ENCODE results near the gene LILRA2. TPM values are rescaled to one million over a fixed set of nuclear protein-coding genes. Genes with fewer than 3 reads are reported as not detected.

Gene LILRA2
- total and polyA plus RNA-seq, 2 experiments from 2014 or later, result not detected

DNA sequence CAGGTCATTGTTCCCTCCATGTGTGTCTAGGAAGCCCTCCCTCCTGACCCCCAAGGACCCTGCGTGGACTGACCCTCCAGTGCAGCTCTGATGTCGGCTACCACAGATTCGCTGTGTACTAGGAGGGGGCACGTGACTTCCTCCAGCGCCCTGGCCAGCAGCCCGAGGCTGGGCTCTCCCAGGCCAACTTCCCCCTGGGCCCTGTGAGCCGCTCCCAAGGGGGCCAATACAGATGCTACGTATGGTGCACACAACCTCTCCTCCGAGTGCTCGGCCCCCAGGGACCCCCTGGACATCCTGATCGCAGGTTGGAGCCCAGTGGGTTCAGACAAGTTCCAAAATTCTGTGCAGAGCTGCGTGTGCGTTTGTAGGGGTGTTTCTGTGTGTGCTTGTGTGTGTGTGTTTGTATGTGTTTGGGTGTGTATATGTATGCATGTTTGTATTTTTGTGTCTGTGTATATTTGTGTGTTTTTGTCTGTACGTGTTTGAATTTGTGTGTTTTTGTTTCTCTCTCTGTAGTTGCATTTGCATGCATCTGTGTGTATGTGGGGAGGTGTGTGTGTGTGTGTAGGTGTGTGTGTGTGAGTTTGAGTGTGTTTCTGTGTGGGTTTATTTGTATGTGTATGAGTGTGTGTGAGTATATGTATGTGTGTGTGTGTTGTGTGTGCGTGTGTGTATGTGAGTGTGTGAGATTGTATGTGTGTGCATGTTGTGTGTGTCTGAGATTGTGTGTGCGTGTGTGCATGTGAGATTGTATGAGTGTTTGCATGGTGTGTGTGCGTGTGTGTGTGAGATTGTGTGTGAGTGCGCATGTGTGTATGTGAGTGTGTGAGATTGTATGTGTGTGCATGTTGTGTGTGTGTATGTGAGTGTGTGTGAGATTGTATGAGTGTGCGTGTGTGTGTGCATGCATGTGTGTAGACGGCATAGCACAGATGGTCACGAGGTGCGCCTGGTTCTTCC lies 21.4 kb upstream of the LILRA2 start:
- in situ Hi-C loops (cut with MboI), result no loop called here
- DNase-seq, result no peak
- Histone ChIP-seq H3K36me3 (ENCODE audit: low read depth) (no peaks in the 10 kb centered on the region), H3K4me2 (ENCODE audit: unreplicated experiment) (no peak overlapping the region), H3K9me3 (ENCODE audit: low read depth) (no peaks in the 10 kb centered on the region), H3K27me3 (replicated peaks; ENCODE audit: insufficient read depth) (no peaks in the 10 kb centered on the region), H3K79me2 (ENCODE audit: insufficient read depth) (no peaks in the 10 kb centered on the region), H3F3A (ENCODE audit: insufficient read depth) (no peaks in the 10 kb centered on the region), H3K9me2 (ENCODE audit: insufficient read depth) (no peaks in the 10 kb centered on the region), H4K20me1 (ENCODE audit: insufficient read depth) (no peaks in the 10 kb centered on the region), H3K4me1 (ENCODE audit: insufficient read depth) (no peaks in the 10 kb centered on the region), H3K4me3 (no peak overlapping the region), H3K9ac (no peak overlapping the region), H3K27ac (no peak overlapping the region), H2AFZ (no peak overlapping the region)
- TF ChIP-seq EZH2 (IDR thresholded peaks at IDR 0.05; ENCODE audit: insufficient read depth, poor library complexity, severe bottlenecking) (no peak), EZH2phosphoT487 (IDR thresholded peaks at IDR 0.05; ENCODE audit: insufficient read depth, low read depth) (no peak)
- WGBS, 2 experiments (ENCODE audit: low coverage in 1 of 2, low lambda C conversion rate in 2 of 2, missing lambda C conversion rate in 2 of 2), result 60% methylated on average over 21 to 22 of the region's 22 CpGs

GRCh38 chr19:54552913-54553310 lies 20.7 kb upstream of the LILRA2 start:
- Histone ChIP-seq H3F3A (ENCODE audit: insufficient read depth) (no peaks in the 10 kb centered on the region), H3K27me3 (replicated peaks; ENCODE audit: insufficient read depth) (no peaks in the 10 kb centered on the region), H3K9ac (no peak overlapping the region), H3K79me2 (ENCODE audit: insufficient read depth) (no peaks in the 10 kb centered on the region), H3K4me2 (ENCODE audit: unreplicated experiment) (no peak overlapping the region), H3K9me3 (ENCODE audit: low read depth) (no peaks in the 10 kb centered on the region), H3K36me3 (ENCODE audit: low read depth) (no peaks in the 10 kb centered on the region), H4K20me1 (ENCODE audit: insufficient read depth) (no peaks in the 10 kb centered on the region), H3K4me3 (no peak overlapping the region), H3K9me2 (ENCODE audit: insufficient read depth) (no peaks in the 10 kb centered on the region), H3K4me1 (ENCODE audit: insufficient read depth) (no peaks in the 10 kb centered on the region), H3K27ac (no peak overlapping the region), H2AFZ (no peak overlapping the region)
- in situ Hi-C loops (cut with MboI), result no loop called here
- 58 to 65% methylated on average over 14 to 15 of the region's 15 CpGs for WGBS, 2 experiments (ENCODE audit: low coverage in 1 of 2, low lambda C conversion rate in 2 of 2, missing lambda C conversion rate in 2 of 2)
- TF ChIP-seq EZH2phosphoT487 (IDR thresholded peaks at IDR 0.05; ENCODE audit: insufficient read depth, low read depth), result no peak
- no peak for DNase-seq

GRCh38 chr19:54554006-54554405 lies 19.6 kb upstream of the LILRA2 start:
- Histone ChIP-seq H3K36me3 (ENCODE audit: low read depth) (no peaks in the 10 kb centered on the region), H3K9ac (no peak overlapping the region), H2AFZ (no peak overlapping the region), H3K4me1 (ENCODE audit: insufficient read depth) (no peaks in the 10 kb centered on the region), H3F3A (ENCODE audit: insufficient read depth) (no peaks in the 10 kb centered on the region), H3K4me2 (ENCODE audit: unreplicated experiment) (no peak overlapping the region), H4K20me1 (ENCODE audit: insufficient read depth) (no peaks in the 10 kb centered on the region), H3K27ac (no peak overlapping the region), H3K9me2 (ENCODE audit: insufficient read depth) (no peaks in the 10 kb centered on the region), H3K27me3 (replicated peaks; ENCODE audit: insufficient read depth) (no peaks in the 10 kb centered on the region), H3K9me3 (ENCODE audit: low read depth) (no peaks in the 10 kb centered on the region), H3K4me3 (no peak overlapping the region), H3K79me2 (ENCODE audit: insufficient read depth) (no peaks in the 10 kb centered on the region)
- no peak for DNase-seq
- WGBS, 2 experiments (ENCODE audit: low coverage in 1 of 2, low lambda C conversion rate in 2 of 2, missing lambda C conversion rate in 2 of 2), result 49 to 55% methylated on average over 10 of the region's 10 CpGs
- in situ Hi-C loops (cut with MboI), result no loop called here
- TF ChIP-seq EZH2 (IDR thresholded peaks at IDR 0.05; ENCODE audit: insufficient read depth, poor library complexity, severe bottlenecking), result no peak
- no peak for TF ChIP-seq EZH2phosphoT487 (IDR thresholded peaks at IDR 0.05; ENCODE audit: insufficient read depth, low read depth)

- Histone ChIP-seq H3K9ac (no peak overlapping the region), H3K27ac (no peak overlapping the region), H3K27me3 (replicated peaks; ENCODE audit: insufficient read depth) (no peaks in the 10 kb centered on the region), H3K4me3 (no peak overlapping the region), H3K4me2 (ENCODE audit: unreplicated experiment) (no peak overlapping the region), H3K79me2 (ENCODE audit: insufficient read depth) (no peaks in the 10 kb centered on the region), H3K9me3 (ENCODE audit: low read depth) (no peaks in the 10 kb centered on the region), H3K36me3 (ENCODE audit: low read depth) (no peaks in the 10 kb centered on the region), H4K20me1 (ENCODE audit: insufficient read depth) (no peaks in the 10 kb centered on the region), H3K4me1 (ENCODE audit: insufficient read depth) (no peaks in the 10 kb centered on the region), H3F3A (ENCODE audit: insufficient read depth) (no peaks in the 10 kb centered on the region), H3K9me2 (ENCODE audit: insufficient read depth) (no peaks in the 10 kb centered on the region), H2AFZ (no peak overlapping the region)
- in situ Hi-C loops (cut with MboI), result no loop called here
- DNase-seq, result no peak
- 47 to 48% methylated on average over 16 of the region's 16 CpGs for WGBS, 2 experiments (ENCODE audit: low coverage in 1 of 2, low lambda C conversion rate in 2 of 2, missing lambda C conversion rate in 2 of 2)
- TF ChIP-seq EZH2 (IDR thresholded peaks at IDR 0.05; ENCODE audit: insufficient read depth, poor library complexity, severe bottlenecking) (no peak), EZH2phosphoT487 (IDR thresholded peaks at IDR 0.05; ENCODE audit: insufficient read depth, low read depth) (no peak)
Observed at GRCh38 chr19:54554896-54555295, 18.7 kb upstream of the LILRA2 start.

Data from GM23248 (cell line).